ENCODE data around the gene AJAP1. TPM values are rescaled to one million over a fixed set of nuclear protein-coding genes. Genes with fewer than 3 reads are reported as not detected.

The AJAP1 gene
- total RNA-seq, 2 donors from 2014 or later: 0.41 to 0.49 TPM

GRCh38 chr1:4767308-4767707, 112.9 kb downstream of the AJAP1 start:
- Histone ChIP-seq H3K36me3 (no peaks in the 10 kb centered on the region), H3K4me3 (no peak overlapping the region), H3K27ac (no peak overlapping the region), H3K9me3 (no peaks in the 10 kb centered on the region), H3K27me3 (replicated peaks; ENCODE audit: insufficient read depth) (no peaks in the 10 kb centered on the region), H3K4me1 (ENCODE audit: control insufficient read depth in 1 of 2, low read depth in 2 of 2) (no peaks in the 10 kb centered on the region)
- ATAC-seq (ENCODE audit: insufficient number of reproducible peaks, low FRiP score, low read depth): no peak
- TF ChIP-seq CTCF (IDR thresholded peaks at IDR 0.05): no peak
- no peak for DNase-seq (ENCODE audit: low spot score)

GRCh38 chr1:4768553-4768952, 114.1 kb downstream of the AJAP1 start:
- Histone ChIP-seq H3K9me3 (no peaks in the 10 kb centered on the region), H3K27ac (no peak overlapping the region), H3K4me3 (no peak overlapping the region), H3K4me1 (ENCODE audit: control insufficient read depth in 1 of 2, low read depth in 2 of 2) (no peaks in the 10 kb centered on the region), H3K36me3 (no peaks in the 10 kb centered on the region), H3K27me3 (replicated peaks; ENCODE audit: insufficient read depth) (no peaks in the 10 kb centered on the region)
- no peak for DNase-seq (ENCODE audit: low spot score)
- TF ChIP-seq CTCF (IDR thresholded peaks at IDR 0.05): no peak
- no peak for ATAC-seq (ENCODE audit: insufficient number of reproducible peaks, low FRiP score, low read depth)

- ATAC-seq (ENCODE audit: insufficient number of reproducible peaks, low FRiP score, low read depth) (no peak), DNase-seq (ENCODE audit: low spot score) (no peak)
- no peak for TF ChIP-seq CTCF (IDR thresholded peaks at IDR 0.05)
- Histone ChIP-seq H3K27ac (no peak overlapping the region), H3K36me3 (no peaks in the 10 kb centered on the region), H3K27me3 (replicated peaks; ENCODE audit: insufficient read depth) (no peaks in the 10 kb centered on the region), H3K4me3 (no peak overlapping the region), H3K4me1 (ENCODE audit: control insufficient read depth in 1 of 2, low read depth in 2 of 2) (no peaks in the 10 kb centered on the region), H3K9me3 (no peaks in the 10 kb centered on the region)
Observed at GRCh38 chr1:4769516-4770280, 115.3 kb downstream of the AJAP1 start.

GRCh38 chr1:4770713-4771112, 116.3 kb downstream of the AJAP1 start:
- no peaks in the 10 kb centered on the region for H3K27me3 ChIP-seq (replicated peaks; ENCODE audit: insufficient read depth)
- H3K9me3 ChIP-seq: no peaks in the 10 kb centered on the region

GRCh38 chr1:4771267-4771666, 116.9 kb downstream of the AJAP1 start:
- no peak overlapping the region for H3K4me3 ChIP-seq
- no peak for ATAC-seq (ENCODE audit: insufficient number of reproducible peaks, low FRiP score, low read depth)
- H3K4me1 ChIP-seq (ENCODE audit: control insufficient read depth in 1 of 2, low read depth in 2 of 2): no peaks in the 10 kb centered on the region
- no peaks in the 10 kb centered on the region for H3K9me3 ChIP-seq
- no peak for TF ChIP-seq CTCF (IDR thresholded peaks at IDR 0.05)
- DNase-seq (ENCODE audit: low spot score): no peak
- no peak overlapping the region for H3K27ac ChIP-seq
- no peaks in the 10 kb centered on the region for H3K27me3 ChIP-seq (replicated peaks; ENCODE audit: insufficient read depth)
- H3K36me3 ChIP-seq: no peaks in the 10 kb centered on the region

More at GRCh38 chr1:4770713-4771112, 116.3 kb downstream of the AJAP1 start:
- TF ChIP-seq CTCF (IDR thresholded peaks at IDR 0.05): no peak
- no peaks in the 10 kb centered on the region for H3K36me3 ChIP-seq
- H3K4me1 ChIP-seq (ENCODE audit: control insufficient read depth in 1 of 2, low read depth in 2 of 2): no peaks in the 10 kb centered on the region
- ATAC-seq (ENCODE audit: insufficient number of reproducible peaks, low FRiP score, low read depth) (no peak), DNase-seq (ENCODE audit: low spot score) (no peak)
- H3K4me3 ChIP-seq: no peak overlapping the region
- H3K27ac ChIP-seq: no peak overlapping the region
